LNCAP (cell line): ENCODE data around the gene KCNJ2.

ENCODE experiments used
- TF ChIP-seq, protein P1 (sequence below): fragments of 450-650 bp; IDR thresholded peaks from 2 replicates; pipeline ENCODE4 v1.5.1; 2017; ENCODE audit warnings: mild to moderate bottlenecking

Gene KCNJ2

DNA sequence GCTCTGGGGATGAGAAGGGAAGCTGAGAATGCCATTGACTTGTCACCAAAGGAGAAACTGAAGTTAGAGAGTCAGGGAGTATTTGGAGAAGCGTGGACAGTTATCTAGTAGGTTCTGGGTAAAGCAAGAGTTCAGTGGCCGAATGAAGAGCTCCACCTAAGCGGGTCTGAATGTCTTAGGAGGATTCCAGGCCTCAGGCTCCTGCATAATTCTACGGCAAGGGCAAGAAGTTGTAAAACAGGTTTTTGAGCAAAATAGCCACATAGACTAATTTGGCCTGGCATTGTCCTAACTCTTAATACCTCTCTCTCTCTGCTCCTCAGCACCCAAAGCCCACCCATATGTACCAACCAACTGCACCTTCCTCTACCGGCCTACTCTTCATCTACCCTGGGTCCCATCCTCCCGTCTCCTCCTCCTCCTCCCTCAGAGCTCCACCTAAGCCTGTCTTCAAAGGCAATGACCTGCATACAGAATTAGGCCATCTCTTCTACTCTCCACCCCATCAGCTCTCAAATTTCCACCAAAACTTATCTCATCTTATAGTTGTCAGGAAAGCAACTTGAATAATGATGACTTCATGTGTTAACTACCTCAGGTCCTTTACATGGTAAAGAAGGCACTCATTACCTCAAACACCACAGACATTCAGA lies 42.0 kb upstream of the KCNJ2 start:
- TF ChIP-seq, protein P1, sequence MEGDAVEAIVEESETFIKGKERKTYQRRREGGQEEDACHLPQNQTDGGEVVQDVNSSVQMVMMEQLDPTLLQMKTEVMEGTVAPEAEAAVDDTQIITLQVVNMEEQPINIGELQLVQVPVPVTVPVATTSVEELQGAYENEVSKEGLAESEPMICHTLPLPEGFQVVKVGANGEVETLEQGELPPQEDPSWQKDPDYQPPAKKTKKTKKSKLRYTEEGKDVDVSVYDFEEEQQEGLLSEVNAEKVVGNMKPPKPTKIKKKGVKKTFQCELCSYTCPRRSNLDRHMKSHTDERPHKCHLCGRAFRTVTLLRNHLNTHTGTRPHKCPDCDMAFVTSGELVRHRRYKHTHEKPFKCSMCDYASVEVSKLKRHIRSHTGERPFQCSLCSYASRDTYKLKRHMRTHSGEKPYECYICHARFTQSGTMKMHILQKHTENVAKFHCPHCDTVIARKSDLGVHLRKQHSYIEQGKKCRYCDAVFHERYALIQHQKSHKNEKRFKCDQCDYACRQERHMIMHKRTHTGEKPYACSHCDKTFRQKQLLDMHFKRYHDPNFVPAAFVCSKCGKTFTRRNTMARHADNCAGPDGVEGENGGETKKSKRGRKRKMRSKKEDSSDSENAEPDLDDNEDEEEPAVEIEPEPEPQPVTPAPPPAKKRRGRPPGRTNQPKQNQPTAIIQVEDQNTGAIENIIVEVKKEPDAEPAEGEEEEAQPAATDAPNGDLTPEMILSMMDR, result no peak

DNA sequence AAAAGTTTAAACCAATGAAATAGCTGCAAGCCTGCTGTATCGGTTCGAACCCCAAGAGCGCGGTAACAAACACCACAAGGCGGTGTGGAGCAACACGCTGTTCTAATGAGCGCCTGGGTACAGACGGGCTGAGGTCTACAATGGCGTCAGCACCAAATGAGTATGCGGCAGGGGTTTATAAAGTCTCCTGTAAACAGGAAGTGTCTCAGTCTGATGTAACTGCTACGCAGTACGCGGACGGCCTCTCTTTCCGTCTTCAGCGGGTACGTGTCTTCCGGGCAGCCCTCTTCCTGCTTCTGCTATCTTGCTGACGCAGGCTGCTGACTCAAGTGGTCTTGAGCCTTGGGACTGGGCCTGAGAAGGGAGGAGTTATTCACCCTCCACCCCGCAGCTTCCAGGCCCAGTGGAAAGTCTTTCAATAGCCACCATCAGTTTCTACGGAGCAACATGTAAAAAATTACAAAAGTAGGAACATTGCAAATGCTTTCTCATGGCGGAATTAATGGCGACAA lies 40.5 kb upstream of the KCNJ2 start:
- TF ChIP-seq, protein P1, result no peak

DNA sequence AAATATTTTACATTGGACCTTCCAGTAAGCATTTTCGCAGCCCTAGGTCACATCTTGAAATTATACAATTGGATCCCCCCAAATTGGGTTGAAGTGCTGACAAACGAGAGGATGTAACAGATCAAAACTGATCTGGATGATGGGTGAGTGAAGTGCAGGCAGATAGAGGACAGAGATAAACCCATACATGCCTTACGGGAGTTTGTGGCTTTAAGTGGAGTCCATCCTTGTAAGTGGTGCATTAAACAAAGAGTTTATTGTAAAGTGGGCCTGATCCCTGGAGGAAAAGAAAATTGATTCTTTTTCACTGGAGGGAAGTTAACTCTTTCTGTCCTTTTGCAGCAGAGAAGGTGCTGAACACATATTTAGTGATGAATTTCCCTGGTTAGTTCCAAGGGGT lies 39.0 kb upstream of the KCNJ2 start:
- TF ChIP-seq, protein P1, result no peak

DNA sequence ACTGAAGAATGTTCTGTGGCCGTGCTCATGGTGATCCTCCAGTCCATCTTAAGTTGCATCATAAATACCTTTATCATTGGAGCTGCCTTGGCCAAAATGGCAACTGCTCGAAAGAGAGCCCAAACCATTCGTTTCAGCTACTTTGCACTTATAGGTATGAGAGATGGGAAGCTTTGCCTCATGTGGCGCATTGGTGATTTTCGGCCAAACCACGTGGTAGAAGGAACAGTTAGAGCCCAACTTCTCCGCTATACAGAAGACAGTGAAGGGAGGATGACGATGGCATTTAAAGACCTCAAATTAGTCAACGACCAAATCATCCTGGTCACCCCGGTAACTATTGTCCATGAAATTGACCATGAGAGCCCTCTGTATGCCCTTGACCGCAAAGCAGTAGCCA lies 36.8 kb upstream of the KCNJ2 start:
- TF ChIP-seq, protein P1, result no peak

DNA sequence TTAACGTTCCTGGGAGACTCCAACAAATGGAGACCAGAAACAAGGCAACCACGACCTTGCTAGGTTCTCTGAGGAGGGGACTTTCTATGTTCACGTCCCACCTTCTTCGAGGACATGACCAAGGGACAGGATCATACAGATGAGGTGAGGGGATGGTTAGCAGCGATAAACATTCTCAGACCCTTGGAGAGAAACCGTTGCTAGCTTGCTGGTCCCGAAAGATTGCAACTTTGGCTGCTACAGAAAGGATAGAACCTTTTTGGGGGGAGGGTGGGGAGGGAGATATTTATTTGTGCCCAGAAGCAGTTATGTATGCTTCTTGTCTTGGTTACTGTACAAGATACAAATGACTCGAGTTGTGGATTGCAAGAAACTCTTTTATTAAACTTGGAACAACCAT lies 35.3 kb upstream of the KCNJ2 start:
- TF ChIP-seq, protein P1, result no peak

DNA sequence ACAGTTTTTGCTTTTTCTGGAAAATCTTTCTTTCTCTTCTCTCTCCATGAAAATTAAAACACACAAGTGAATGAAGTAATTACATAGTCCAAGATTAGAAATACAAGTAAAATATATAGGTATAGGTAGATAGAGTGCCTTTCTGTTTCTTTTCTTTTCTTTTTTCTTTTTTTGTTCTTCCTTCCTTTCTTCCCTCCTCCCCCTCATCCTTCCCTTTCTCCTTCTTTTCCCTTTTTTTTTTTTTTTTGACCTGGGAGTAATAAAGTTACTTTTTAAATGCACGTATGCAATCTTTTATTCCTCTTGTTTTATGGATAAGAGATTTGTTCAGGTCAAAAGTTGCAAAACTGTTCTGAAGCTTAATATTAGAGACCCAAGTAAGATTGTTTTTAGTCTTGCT lies 34.6 kb upstream of the KCNJ2 start:
- TF ChIP-seq, protein P1, result no peak

DNA sequence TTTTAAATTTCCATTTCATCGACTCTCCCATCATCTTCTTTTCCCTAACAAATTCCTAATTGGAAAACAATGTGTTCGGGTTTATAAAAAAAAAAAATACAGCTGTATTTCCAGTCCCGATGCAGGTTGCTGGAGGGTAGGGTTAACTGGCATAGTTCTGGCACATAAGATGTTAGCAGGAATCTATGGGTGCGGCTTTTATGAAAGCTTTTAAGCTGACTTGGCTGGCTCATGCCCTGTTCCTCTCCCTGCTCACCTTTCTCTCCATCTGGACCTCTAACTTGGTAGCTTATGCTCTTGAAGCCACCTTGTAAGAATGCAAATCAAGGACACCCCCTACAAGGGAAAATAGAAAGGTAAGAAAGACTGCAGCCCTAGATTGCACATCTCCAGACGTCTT lies 33.2 kb upstream of the KCNJ2 start:
- TF ChIP-seq, protein P1, result no peak
